ENCODE measurements around the gene USH2A. TPM values are rescaled to one million over a fixed set of nuclear protein-coding genes. Genes with fewer than 3 reads are reported as not detected.

The USH2A gene
- total RNA-seq, 1 experiment from 2014 or later = not detected

- CTCF ChIA-PET = no interaction called here
Measured at GRCh38 chr1:216350186-216350585, 73.1 kb downstream of the USH2A start.

More at GRCh38 chr1:216350186-216350585, 73.1 kb downstream of the USH2A start:
- BruUV-seq (replicated peaks) = no TSS peak
- H3K27ac ChIP-seq (ENCODE audit: low read depth, low read length) = no peak overlapping the region
- intact Hi-C loops (cut with micrococcal nuclease) = no loop called here
- H3K27me3 ChIP-seq (ENCODE audit: insufficient read depth, low read length) = no peaks in the 10 kb centered on the region
- no peak for DNase-seq (ENCODE audit: low read depth, low spot score)
- no peak overlapping the region for H2AFZ ChIP-seq (ENCODE audit: low read depth, low read length, poor library complexity, severe bottlenecking)
- ChIA-PET RAD21 (ENCODE audit: low non-redundant PET in 1 of 2, low total read pairs in 2 of 2, uncharacterized antibody in 2 of 2, unreplicated experiment in 2 of 2) (no interaction called here), POLR2A (no interaction called here)
- no peak overlapping the region for H3K4me2 ChIP-seq (ENCODE audit: low read length)
- no peaks in the 10 kb centered on the region for H3K4me1 ChIP-seq (ENCODE audit: control insufficient read depth in 1 of 2, insufficient read depth in 2 of 2, low read length in 2 of 2)
- no peaks in the 10 kb centered on the region for H4K20me1 ChIP-seq (ENCODE audit: insufficient read depth)
- no peak overlapping the region for H3K9ac ChIP-seq (ENCODE audit: low read length)
- no peak overlapping the region for H3K4me3 ChIP-seq (replicated peaks in 1 of 2; ENCODE audit: low read depth in 1 of 2, low read length in 2 of 2)
- H3K9me2 ChIP-seq (ENCODE audit: insufficient read depth) = no peaks in the 10 kb centered on the region
- no peaks in the 10 kb centered on the region for H3K79me2 ChIP-seq (ENCODE audit: insufficient read depth, low read length)
- TF ChIP-seq REST (IDR thresholded peaks at IDR 0.05; ENCODE audit: low read depth) (no peak), SRF (IDR thresholded peaks at IDR 0.05; ENCODE audit: low read depth) (no peak), POLR2A (IDR thresholded peaks at IDR 0.05; ENCODE audit: borderline replicate concordance, extremely low read depth, insufficient read depth, insufficient read length) (no peak), POLR2AphosphoS5 (IDR thresholded peaks at IDR 0.05; ENCODE audit: low read depth, low read length) (no peak), YY1 (IDR thresholded peaks at IDR 0.05; ENCODE audit: extremely low read depth, insufficient replicate concordance, low read depth, low read length) (no peak), MAX (IDR thresholded peaks at IDR 0.05) (no peak)
- no peaks in the 10 kb centered on the region for H3K36me3 ChIP-seq (ENCODE audit: control insufficient read depth in 1 of 2, insufficient read depth in 2 of 2, low read length in 2 of 2)
- no peak for ATAC-seq
- H3K9me3 ChIP-seq (ENCODE audit: control insufficient read depth in 1 of 2, insufficient read depth in 1 of 2, low read depth in 1 of 2, low read length in 2 of 2) = no peaks in the 10 kb centered on the region; a peak in 1 of 4 replicates

All from HCT116 (cell line).